ENCODE results near the gene TAF13. TPM values are rescaled to one million over a fixed set of nuclear protein-coding genes. Genes with fewer than 3 reads are reported as not detected.
A peak's percentile ranks its signal among the peaks of the same experiment; 100 is the strongest.

The TAF13 gene
- total RNA-seq, 2 donors from 2014 or later = 46.7 to 66.2 TPM

- Histone ChIP-seq H3K36me3 (no peaks in the 10 kb centered on the region), H3K27me3 (replicated peaks; ENCODE audit: insufficient read depth) (no peaks in the 10 kb centered on the region), H3K4me1 (ENCODE audit: control insufficient read depth in 1 of 2, low read depth in 2 of 2) (peaks cover 5 to 23% of the 10 kb centered on the region in 2 donors), H3K9me3 (no peaks in the 10 kb centered on the region), H3K4me3 (peak overlapping the region; percentile 69), H3K27ac (no peak overlapping the region)
- ATAC-seq (ENCODE audit: insufficient number of reproducible peaks, low FRiP score, low read depth) (no peak), DNase-seq (ENCODE audit: low spot score) (no peak)
- no peak for TF ChIP-seq CTCF (IDR thresholded peaks at IDR 0.05)
Measured at GRCh38 chr1:109114342-109114674, 38.5 kb upstream of the TAF13 start.

- no peak for DNase-seq (ENCODE audit: low spot score)
- no peak within 1 kb of the TSS for H3K27ac ChIP-seq
Measured at GRCh38 chr1:109113590-109114341, 38.0 kb upstream of the TAF13 start, which contains the start of gene ELAPOR1. ELAPOR1 (plus strand) TSS chr1:109114115; CDS start chr1:109114184, 69 bp downstream.

GRCh38 chr1:109112652-109113285 is 37.0 kb upstream of the TAF13 start:
- ATAC-seq (ENCODE audit: insufficient number of reproducible peaks, low FRiP score, low read depth) = peak; percentile 79
- DNase-seq (ENCODE audit: low spot score) = peak; percentile 75
- Histone ChIP-seq H3K36me3 (no peaks in the 10 kb centered on the region), H3K27me3 (replicated peaks; ENCODE audit: insufficient read depth) (no peaks in the 10 kb centered on the region), H3K9me3 (no peaks in the 10 kb centered on the region), H3K4me3 (peak overlapping the region; percentile 69), H3K27ac (no peak overlapping the region), H3K4me1 (ENCODE audit: control insufficient read depth in 1 of 2, low read depth in 2 of 2) (peaks cover 5 to 23% of the 10 kb centered on the region in 2 donors)
- peak; percentile 95 for TF ChIP-seq CTCF (IDR thresholded peaks at IDR 0.05)

More at GRCh38 chr1:109113590-109114341, 38.0 kb upstream of the TAF13 start, which contains the start of gene ELAPOR1:
- no peaks in the 10 kb centered on the region for H3K9me3 ChIP-seq
- peaks cover 5 to 23% of the 10 kb centered on the region in 2 donors for H3K4me1 ChIP-seq (ENCODE audit: control insufficient read depth in 1 of 2, low read depth in 2 of 2)
- H3K36me3 ChIP-seq = no peaks in the 10 kb centered on the region
- no peak for ATAC-seq (ENCODE audit: insufficient number of reproducible peaks, low FRiP score, low read depth)
- TF ChIP-seq CTCF (IDR thresholded peaks at IDR 0.05) = no peak
- H3K4me3 ChIP-seq = peak within 1 kb of the TSS; percentile 69
- H3K27me3 ChIP-seq (replicated peaks; ENCODE audit: insufficient read depth) = no peaks in the 10 kb centered on the region

- DNase-seq (ENCODE audit: low spot score) = no peak
- Histone ChIP-seq H3K4me3 (peak overlapping the region; percentile 69), H3K9me3 (no peaks in the 10 kb centered on the region), H3K4me1 (ENCODE audit: control insufficient read depth in 1 of 2, low read depth in 2 of 2) (peaks cover 5 to 23% of the 10 kb centered on the region in 2 donors), H3K36me3 (no peaks in the 10 kb centered on the region), H3K27ac (no peak overlapping the region), H3K27me3 (replicated peaks; ENCODE audit: insufficient read depth) (no peaks in the 10 kb centered on the region)
- ATAC-seq (ENCODE audit: insufficient number of reproducible peaks, low FRiP score, low read depth) = no peak
- TF ChIP-seq CTCF (IDR thresholded peaks at IDR 0.05) = no peak
Measured at GRCh38 chr1:109112056-109112651, 36.4 kb upstream of the TAF13 start.

- Histone ChIP-seq H3K36me3 (no peaks in the 10 kb centered on the region), H3K9me3 (no peaks in the 10 kb centered on the region), H3K27me3 (replicated peaks; ENCODE audit: insufficient read depth) (no peaks in the 10 kb centered on the region), H3K4me1 (ENCODE audit: control insufficient read depth in 1 of 2, low read depth in 2 of 2) (peaks cover 5 to 23% of the 10 kb centered on the region in 2 donors), H3K4me3 (no peak overlapping the region), H3K27ac (no peak overlapping the region)
- no peak for TF ChIP-seq CTCF (IDR thresholded peaks at IDR 0.05)
- DNase-seq (ENCODE audit: low spot score) (no peak), ATAC-seq (ENCODE audit: insufficient number of reproducible peaks, low FRiP score, low read depth) (no peak)
Measured at GRCh38 chr1:109111386-109112055, 35.7 kb upstream of the TAF13 start.

Measured in thoracic aorta (tissue), 2 donors.